HG03159 (cell line): ENCODE measurements around the gene CPA5.
"Not testable (repeated sequence)": the region's sequence is repeated elsewhere in the genome, so short reads cannot be mapped to it uniquely, and the experiment has no call there.

ENCODE experiments used
- ATAC-seq: cut with Tn5 transposase; IDR thresholded peaks from one replicate; pipeline ENCODE4 v1.9.1; 2021; ENCODE audit warnings: mild to moderate bottlenecking, moderate library complexity; ENCODE audit not compliant: unreplicated experiment

The CPA5 gene

DNA sequence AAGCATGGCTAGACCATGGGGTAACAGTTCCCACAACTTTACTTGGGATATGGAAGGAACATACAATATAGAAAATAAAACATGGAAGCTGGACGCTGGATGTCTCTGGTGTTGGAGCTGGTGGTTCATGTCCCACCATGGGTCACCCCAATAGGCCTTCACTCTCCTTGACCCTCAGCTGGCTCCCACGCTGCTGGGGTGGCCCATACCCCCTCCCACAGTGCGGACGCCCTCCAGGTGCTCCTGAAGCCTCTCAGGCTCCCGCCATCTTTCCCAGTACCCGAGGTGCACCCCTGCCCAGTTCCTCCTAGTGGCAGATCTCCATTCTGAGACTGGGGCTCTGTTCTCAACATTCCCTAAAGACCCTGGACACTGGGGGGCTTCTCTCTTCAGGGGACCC, 29.9 kb downstream of the CPA5 start:
- no peak for ATAC-seq

GRCh38 chr7:130376461-130376860, 31.8 kb downstream of the CPA5 start:
- not testable (repeated sequence) for ATAC-seq

DNA sequence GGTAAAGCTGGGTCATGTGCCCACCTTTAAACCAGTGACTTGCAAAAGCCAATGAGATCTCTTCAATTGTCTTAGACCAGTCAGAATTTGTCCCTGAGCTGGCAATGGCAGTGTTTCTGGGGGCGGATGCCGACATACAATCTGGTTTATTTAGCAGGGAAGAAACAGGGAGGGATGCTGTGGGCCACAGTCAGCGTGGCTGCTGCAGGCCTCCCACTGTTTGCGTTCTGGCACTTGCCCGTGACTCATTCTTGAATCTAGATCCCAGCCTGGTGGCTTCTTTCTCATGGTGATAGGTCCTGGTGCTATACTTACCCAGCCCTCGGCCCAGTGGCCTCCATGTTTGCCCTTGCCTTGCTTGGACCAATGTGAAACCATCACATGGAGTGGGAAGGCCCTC, 32.6 kb downstream of the CPA5 start:
- no peak for ATAC-seq

- ATAC-seq, result no peak
Measured at GRCh38 chr7:130379019-130379418, 34.4 kb downstream of the CPA5 start.

DNA sequence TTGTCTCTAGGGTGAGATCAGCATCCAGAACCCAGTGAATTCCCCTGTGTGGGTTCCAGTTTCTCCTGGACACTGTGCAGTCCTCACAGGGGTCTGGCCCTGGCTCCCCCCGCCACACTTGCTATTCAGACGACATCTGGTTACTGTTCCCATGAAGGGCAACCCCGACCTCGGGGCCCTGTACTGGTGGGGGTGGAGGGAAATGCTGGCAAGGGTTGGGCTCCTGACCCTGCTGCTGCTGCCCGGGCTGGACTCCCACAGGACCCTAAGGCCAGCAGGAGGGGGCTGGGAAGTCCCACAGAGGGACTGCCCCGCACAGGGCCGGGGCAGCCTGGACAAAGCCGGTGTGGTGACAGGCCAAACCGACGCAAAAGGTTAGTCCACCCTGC, 34.9 kb downstream of the CPA5 start:
- ATAC-seq, result no peak

GRCh38 chr7:130379921-130380860, 35.6 kb downstream of the CPA5 start, which contains the start of gene CPA1:
Gene CPA1, plus strand, starts transcription at chr7:130380494. Its CDS starts 27 bp downstream, at chr7:130380521.
- ATAC-seq, result no peak

- no peak for ATAC-seq
Measured at GRCh38 chr7:130380861-130381455, 36.3 kb downstream of the CPA5 start.

DNA sequence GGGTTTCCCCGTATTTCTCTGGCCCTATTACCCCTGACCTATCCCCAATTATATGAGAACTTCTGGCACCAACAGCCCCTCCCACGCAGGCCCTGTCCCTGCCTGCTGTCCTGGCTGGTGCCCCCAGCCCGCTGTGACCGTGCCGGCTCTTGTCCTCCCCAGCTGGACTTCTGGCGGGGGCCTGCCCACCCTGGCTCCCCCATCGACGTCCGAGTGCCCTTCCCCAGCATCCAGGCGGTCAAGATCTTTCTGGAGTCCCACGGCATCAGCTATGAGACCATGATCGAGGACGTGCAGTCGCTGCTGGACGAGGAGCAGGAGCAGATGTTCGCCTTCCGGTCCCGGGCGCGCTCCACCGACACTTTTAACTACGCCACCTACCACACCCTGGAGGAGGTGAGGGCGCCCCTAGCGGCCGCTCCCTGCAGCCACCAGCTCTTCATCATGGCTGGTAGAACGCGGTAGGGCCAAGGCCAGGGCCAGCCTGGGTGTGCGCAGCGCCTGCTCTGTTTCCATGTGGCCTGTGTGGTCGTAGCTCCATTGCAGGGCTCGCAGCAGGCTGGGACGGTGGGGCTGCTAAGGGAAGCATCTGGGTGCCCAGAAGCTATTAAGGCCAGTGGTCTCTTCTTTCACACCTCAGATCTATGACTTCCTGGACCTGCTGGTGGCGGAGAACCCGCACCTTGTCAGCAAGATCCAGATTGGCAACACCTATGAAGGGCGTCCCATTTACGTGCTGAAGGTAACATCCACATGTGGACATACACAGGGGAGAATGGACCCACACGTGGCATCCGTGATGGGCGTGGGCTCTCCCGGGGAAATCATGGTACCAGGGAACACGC, 37.1 kb downstream of the CPA5 start:
- ATAC-seq, result no peak

GRCh38 chr7:130383187-130383980, 38.8 kb downstream of the CPA5 start:
- ATAC-seq, result no peak

DNA sequence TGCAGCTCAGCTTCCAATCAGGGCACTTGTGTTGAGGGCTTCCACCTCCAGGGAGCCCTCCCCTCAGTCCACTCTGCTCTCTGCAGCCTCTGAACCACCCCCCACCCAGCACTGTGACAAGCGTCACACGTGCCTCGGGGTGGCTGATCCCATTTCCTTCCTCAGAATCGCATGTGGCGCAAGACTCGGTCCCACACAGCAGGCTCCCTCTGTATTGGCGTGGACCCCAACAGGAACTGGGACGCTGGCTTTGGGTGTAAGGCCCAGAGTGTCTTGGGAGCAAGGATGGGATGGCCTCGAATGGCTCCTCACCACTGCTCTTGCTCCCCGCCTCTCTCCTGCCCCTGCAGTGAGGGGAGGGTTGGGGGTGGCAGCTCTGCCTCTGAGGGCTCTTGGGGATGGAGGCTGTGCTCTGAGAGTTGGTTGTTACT, 39.8 kb downstream of the CPA5 start:
- no peak for ATAC-seq

DNA sequence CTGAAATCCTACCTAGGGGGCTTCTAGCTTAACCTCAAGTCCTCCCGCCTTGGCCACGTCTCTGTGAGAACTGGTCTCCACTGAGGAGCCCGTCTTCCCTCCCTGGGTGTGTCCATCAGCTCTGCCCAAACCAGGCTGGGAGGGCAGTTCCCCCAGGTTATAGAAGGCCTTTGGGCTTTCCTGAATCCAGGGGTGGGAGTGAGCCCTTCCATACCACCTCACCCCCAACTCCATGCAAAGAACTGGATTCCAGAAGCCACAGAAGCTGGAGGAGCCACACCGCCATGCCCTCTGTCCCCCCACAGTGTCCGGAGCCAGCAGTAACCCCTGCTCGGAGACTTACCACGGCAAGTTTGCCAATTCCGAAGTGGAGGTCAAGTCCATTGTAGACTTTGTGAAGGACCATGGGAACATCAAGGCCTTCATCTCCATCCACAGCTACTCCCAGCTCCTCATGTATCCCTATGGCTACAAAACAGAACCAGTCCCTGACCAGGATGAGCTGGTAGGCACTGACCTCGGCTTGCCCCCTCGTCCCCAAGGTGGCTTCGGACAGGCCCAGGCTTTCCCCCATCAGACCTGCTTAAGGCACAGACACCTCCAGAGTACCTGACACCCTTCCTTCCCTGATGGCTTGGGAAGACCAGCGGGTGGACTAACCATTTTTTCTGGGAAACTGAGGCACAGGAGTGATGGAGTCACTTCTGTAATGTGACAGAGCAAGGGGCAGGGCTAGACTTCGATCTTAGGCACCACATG, 40.4 kb downstream of the CPA5 start:
- ATAC-seq, result no peak

DNA sequence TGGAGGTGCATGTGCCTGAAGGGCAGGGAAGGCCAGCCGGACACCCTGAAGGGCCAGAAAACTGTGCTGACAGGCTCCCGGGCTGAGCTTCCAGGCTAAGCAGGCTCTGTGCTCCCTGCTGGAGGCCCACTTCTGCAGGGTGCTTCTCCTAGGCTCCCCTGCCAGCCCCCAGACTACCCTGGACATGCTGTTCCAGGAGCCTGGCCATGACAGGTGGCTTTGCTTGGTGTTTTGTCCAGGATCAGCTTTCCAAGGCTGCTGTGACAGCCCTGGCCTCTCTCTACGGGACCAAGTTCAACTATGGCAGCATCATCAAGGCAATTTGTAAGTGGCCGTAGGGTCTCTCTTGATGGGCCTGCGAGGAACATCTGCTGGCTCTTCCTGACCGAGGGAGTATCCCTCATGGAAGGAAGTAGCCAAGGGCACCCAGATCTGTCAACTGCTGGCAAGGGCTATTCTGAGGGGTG, 41.0 kb downstream of the CPA5 start:
- ATAC-seq, result no peak

- ATAC-seq, result no peak
Measured at GRCh38 chr7:130386876-130387275, 42.3 kb downstream of the CPA5 start.

DNA sequence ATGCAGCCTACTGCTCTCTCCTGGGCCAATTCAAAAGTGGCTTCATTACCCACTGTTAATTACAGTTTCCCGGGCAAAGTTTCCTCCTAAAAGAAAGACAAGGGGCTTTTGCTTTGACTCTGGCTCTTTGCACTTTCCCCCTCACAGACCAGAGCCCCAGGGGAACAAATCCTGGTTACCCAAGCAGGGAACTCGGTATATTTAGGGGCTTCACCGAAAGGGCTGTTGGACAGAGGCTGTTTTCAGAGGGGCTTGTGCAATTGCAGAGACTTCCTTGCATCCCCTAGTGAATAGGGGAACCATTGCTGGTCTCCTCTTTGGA, 42.7 kb downstream of the CPA5 start:
- ATAC-seq, result no peak

DNA sequence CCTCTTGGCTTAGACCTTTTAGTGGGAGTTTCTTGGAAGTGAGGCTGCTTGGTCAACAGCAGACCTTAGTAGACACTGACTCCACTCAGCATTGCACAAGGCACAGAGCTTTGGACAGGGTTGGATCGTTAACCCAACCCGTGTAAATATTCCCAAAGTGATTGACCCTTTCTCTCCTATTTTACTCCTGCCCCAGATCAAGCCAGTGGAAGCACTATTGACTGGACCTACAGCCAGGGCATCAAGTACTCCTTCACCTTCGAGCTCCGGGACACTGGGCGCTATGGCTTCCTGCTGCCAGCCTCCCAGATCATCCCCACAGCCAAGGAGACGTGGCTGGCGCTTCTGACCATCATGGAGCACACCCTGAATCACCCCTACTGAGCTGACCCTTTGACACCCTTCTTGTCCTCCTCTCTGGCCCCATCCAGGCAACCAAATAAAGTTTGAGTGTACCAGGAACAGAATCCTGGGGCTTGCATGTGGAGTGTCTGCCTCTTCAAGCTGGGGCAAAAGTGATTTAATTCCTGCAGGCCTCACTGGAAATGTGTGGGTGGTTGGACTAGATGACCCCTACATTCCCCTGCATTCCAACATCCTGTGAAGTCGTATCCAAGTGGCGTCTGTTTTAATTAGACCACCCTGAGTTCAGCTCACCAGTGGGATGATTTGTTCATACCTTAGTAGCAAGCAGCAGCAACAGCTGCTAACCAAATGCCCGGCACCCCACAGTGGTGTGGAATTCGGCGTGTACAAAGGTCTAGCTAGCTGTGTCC, 43.2 kb downstream of the CPA5 start:
- no peak for ATAC-seq

DNA sequence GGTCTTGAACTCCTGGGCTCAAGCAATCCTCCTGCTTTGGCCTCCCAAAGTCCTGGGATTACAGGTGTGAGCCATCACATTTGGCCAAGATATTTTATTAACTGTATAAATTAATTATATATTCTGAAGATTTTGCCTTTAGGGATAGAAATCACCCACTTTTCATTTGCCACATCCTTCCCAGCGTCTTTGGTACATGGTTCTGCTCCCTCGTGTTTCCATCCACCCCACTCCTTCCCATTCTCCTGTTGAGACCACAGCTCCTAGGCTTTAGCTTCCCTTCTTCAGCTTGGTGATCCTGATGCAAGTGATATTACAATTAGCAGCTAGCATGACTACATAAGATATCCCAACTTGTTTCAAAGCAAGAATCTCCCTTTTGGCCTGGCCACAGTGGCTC, 44.1 kb downstream of the CPA5 start:
- ATAC-seq, result no peak

DNA sequence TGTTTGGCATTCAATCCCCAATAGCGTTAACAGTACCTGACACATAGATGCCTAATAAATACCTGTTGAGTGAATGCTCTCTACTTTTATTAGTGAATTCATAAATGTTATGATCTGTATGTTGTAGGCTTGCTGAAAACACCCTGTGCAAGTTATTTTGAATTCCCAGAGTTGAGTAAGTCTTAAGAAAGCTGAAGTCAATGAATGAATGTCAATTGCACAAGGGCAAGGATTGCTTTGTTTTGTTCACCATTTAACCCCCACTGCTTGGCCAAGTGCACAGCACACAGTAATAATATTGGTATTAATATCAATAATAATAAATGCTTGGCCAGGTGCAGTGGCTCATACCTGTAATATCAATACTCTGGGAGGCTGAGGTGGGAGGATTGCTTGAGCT, 45.9 kb downstream of the CPA5 start:
- no peak for ATAC-seq

GRCh38 chr7:130393101-130393561, 48.5 kb downstream of the CPA5 start:
- no peak for ATAC-seq

GRCh38 chr7:130393841-130394411, 49.3 kb downstream of the CPA5 start:
- no peak for ATAC-seq
